Measurements from ENCODE around the gene COMMD6.

The COMMD6 gene

DNA sequence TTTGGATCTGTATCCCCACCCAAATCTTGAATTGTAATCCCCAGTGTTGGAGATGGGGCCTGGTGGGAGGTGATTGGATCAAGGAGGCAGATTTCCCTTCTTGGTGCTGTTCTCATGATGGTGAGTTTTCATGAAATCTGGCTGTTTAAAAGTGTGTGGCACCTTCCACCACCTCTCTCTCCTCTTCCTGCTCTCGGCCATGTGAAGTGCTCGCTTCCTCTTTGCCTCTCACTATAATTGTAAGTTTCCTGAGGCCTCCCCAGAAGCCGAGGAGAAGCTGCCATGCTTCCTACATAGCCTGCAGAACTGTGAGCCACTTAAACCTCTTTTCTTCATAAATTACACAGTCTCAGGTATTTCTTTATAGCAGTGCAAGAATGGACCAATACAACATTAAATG lies 15.7 kb downstream of the COMMD6 start:
- DNase-seq, result no peak

DNA sequence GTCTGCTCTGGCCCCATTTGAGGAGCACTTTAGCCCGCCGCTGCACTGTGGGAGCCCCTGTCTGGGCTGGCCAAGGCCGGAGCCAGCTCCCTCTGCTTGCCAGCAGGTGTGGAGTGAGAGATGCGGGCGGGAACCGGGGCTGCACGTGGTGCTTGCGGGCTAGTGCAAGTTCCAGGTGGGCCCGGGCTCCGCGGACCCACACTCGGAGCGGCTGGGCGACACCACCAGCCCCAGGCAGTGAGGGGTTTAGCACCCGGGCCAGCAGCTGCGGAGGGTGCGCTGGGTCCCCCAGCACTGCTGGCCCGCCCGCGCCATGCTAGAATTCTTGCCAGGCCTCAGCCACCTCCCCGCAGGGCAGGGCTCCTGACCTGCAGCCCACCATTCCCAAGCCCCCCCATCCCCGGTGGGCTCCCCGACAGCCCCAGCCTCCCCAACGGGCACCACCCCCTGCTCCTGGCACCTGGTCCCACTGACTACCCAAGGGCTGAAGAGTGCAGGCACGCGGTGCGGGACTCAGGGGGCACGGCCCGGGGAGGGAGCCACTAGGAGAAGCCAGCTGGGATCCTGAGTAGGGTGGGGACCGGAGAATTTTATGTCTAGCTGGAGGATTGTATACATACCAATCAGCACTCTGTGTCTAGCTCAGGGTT lies 19.1 kb downstream of the COMMD6 start:
- DNase-seq, result no peak

DNA sequence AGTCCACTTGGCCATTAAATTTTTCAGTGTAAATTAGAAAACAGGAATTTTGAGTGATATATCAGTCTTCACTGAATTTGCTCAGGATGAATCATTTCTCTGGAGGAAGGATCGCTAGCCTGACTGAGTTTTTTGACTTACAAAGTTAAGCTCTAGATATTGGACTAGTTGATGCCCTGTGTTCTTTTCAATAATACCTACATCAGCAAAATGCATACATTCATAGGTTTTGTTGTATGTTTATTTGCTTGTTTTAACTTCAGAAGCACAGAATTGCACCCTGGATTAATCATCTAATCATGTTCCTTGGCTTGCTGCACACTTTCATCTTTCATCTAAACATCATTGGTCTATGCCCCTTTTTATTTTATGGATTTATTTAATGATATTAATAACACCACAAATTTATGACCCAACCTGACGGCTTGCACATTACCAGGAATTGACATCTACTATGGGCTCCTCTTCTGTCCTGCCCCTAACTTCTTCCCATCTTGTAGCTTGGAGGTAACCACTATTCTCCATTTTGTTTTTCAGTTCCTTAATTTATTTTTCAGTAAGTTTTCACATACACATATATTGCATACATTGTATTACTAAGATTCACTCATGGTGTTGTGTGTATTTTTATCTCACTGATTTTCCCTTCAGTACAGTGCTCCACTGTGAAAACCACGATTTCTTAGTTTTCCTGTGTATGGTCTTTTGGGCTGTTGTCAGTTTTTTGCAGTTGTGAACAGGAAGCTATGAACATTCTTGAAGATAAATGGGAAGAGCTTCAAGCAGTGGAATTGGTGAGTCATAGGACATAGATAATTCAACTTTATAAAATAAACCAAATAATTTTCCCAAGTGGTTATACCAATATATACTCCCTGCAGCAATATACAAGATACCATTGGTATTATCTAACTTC lies 23.3 kb downstream of the COMMD6 start:
- no peak for DNase-seq

DNA sequence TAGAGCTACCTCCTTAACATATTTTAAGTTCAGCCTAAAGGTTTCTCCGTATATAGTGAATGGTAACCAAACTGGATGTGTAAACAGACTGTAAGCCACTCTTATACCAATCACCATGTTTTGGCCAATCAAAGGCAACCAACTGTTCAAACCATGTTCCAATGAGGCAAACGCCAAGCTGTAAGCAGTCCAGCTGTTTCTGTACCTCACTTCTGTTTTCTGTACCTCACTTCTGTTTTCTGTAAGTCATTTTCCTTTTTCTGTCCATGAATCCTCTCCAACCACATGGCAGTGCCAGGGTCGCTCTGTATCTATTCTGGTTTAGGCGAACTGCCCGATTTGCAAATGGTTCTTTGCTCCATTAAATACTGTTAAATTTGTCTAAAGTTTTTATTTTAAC lies 24.4 kb downstream of the COMMD6 start:
- no peak for DNase-seq

DNA sequence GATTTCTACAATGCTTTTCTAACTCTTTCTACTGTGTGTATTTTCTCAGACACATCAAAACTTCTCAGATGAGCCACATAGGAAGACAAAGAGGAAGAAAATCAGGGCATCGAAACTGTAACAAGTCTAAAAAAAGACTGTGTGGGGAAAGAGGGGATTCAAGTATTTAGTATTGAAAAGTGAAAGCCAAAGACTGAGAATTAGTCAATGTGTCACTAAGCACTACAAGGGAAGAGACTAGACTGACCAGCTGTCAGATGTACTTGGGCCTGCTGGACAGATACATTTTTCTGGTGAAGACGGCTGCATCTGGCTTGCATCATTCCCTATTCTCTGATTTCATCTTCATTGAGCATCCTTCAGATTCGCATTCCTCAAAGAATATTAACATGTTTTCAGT lies 25.4 kb downstream of the COMMD6 start:
- DNase-seq, result no peak

DNA sequence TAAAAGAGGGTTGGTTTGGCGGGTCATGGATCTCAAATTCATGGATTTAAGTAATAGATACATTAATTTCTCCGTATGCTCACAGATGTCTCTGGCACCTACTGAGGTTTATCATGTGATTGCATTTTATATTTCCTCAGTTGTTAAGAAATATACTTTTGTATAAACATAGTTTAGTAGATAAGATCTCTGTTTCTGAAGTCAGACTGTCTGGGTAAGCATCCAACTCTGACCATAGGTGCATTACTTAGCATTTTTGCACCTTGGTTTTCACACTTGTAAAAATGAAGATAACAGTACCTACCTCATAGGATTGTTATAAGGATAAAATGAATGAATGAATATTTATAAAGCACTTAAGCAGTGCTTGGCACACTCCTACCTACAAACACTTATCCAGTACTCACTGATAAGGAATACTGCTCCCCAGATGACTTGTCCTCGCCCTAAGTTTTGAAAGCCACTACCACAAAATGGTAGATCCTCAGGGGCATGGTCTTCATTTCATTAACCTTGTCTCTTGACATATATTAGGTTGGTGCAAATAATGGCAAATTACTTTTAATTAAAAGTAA lies 26.5 kb downstream of the COMMD6 start:
- DNase-seq, result no peak

DNA sequence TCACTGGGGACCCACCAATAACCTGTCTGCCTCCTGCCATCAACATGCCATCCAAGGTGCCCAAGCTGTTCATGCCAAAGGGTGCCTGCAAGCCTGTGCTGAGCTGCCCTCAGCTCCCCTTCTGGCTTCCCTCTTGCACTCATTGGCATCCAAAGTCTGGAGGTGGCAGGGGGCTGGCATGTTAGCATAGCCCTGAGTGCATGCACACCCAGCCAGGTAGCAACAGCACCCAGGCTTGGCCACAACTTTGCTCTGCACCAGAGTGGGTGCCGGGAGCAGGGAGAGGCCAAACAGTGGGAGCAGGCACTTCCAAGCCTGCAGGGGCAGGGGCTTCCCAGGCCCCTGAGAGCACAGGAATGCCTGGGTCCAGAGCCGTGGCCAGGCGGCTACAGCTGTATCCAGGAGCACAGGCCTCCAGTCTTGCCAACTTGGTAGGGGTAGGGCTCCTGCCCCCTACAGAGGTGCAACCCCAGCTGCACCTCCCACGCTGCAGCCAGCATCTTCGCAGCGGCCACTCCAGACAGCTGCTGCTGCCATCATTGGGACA lies 29.6 kb downstream of the COMMD6 start:
- no peak for DNase-seq

DNA sequence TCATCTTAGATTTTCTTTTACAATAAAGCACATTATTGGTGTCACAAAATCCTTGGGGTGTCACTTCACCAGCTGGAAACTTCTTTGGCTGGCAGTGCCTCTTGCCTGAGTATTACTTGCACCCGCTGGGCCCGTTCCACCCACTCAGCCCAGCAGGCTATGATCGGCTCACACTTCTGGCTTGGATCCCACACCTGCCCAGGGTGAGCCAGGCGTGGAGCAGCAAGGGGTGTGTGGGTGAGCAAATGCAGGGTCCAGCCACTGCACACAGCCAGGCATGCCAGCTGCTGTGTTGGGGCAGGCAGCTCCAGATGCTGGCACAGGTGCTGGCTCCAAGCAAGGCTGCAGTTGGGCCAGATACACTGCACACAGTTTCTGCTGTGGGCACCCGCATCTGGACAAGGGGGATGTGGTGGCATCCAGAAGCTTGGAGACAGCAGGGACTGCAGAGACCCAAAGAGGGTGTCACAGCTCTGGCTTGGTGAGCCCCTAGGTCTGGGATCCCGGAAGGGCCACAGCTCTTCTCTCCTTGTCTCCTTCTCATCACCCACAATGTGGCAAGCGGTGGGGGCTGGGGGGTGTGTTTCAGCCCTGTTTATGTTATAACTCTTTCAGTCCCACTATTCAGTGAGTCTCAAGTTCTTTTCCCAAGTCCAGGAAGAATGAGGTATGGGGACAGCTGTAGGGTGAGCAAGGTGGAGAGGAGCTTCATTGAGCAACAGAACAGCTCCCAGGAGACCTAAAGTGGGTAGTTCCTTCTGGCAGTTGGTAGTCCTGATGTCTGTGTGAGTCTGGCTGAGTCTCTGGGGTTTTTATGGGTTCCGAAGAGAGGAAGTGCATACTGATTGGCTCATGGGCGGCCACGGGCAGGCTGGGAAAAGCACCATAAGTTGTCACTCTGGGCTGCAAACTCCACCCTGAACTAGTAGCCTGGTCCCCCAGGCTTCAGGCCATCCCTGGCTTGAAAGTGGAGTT lies 30.3 kb downstream of the COMMD6 start:
- DNase-seq, result no peak

DNA sequence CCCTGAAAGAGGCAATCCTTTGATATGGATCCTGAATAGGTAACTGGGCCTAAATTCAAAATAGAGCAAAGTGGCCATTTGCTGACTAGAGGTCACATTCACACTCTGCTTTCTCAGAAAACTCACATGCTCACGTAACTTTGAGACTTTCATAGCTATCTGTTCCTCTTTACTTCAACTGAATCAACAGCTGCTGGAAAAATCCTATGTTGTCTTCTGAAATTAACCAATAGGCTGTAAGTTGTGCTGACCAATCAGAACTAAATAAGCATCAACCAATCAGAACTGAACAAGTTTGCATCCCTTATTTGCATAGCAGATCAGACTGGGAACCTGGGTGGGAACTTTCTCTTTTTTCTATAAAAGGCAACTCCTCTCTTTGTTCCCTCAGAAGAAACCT lies 31.6 kb downstream of the COMMD6 start:
- no peak for DNase-seq

DNA sequence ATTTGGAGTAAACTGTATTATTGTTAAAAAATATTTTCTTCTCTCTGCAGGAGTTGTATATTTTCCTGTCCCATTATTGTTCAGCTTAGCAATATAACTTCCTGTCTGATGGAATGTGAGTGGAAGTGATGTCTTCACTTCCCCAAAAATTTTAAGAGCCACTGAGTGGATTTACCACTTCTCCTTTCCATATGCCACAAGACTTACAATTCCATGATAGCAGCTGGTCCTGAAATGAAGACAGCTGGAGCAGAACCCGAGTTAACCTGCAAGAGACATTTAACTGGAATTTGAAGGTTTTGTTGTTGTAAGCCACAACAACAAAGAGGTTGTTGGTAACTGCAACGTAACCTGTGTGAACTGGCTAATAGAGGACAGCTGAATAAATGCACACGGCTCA lies 32.3 kb downstream of the COMMD6 start:
- DNase-seq, result no peak

DNA sequence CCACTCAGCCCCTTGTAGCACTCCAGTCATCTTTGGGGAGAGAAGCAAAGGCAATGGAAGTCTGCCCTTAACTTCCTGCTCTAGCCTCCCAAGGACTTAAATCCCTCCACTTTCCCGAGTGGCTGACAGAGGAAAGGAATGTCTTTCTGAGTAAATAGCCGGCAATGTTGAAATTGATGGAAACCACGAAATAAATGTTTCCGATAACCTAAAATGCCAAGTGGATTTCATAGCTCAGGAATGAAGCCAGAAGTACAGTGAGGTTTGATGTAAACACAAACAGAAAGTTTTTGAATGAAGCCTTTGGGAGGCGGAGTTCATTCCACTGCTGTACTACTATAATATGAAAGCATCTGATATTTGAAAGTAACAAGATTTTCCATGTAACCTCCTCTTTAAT lies 41.7 kb downstream of the COMMD6 start:
- DNase-seq, result no peak

DNA sequence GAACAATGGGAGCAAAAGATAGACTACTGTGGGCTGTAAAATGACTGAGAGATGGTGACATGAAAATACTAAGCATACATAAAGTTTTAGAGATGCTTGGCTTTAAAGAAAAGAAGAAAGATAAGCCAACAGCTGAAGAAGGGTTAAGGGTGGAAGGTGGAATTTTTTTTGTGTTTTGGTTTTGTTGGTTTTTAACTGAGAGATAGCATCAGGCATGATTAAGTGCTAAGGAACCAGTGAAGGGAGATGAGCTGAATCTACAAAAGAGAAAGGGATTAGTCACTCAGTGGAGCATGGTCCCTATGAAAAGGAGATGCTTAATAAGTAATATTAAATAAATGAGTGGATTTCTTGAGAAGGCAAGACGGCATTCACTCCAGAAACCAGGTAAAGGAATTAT lies 43.1 kb downstream of the COMMD6 start:
- DNase-seq, result no peak

DNA sequence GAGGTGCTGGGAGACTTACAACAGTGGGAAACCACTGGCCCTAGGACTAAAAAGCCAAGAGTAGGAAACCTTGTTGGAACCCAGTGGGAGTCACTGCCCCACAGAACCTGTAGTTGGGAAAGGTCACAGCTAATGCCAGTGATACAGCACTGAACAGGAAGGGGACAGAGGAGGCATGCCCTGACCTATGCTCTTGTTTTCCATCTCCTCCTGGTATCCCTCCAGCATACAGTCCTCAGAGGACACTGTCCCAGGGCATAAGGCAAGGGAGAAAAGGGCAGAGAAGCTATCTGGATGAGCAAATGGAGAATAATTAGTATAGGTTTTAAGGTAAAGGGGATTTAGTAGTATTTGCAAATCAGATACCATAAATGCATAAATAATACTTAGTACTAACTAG lies 44.5 kb downstream of the COMMD6 start:
- no peak for DNase-seq

DNA sequence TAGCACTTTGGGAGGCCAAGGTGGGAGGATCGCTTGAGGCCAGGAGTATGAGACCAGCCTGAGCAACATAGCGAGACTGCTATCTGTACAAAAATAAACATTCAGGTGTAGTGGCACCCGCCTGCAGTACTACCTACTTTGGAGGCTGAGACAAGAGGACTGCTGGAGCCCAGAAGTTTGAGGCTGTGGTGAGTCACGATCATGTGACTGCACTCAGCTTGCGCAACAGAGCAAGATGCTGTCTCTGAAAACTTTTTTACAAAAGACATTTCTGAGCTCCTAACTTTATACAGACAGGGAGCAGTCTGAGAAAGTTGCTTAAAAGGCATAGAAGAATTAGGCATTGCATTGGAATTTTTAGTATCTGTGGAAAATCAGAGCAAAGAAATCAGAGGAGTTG lies 45.3 kb downstream of the COMMD6 start:
- DNase-seq, result no peak

DNA sequence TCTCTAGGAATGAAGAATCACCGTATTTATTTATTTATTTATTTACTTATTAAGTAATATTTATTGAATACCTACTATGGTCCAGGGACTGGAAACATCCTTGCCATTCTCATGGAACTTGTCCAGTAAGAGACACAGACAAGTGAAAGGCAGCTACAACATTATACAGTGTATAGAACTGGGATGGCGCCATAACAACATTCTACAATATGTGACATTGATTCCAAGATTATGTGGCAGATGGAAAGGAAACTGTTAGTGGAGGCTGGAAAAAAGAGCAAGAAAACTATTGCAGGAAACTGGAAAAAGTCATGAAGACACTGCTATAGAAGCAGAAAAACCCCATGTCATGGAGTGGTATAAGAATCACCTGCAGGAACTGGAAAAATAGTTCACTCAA lies 46.3 kb downstream of the COMMD6 start:
- DNase-seq, result no peak

DNA sequence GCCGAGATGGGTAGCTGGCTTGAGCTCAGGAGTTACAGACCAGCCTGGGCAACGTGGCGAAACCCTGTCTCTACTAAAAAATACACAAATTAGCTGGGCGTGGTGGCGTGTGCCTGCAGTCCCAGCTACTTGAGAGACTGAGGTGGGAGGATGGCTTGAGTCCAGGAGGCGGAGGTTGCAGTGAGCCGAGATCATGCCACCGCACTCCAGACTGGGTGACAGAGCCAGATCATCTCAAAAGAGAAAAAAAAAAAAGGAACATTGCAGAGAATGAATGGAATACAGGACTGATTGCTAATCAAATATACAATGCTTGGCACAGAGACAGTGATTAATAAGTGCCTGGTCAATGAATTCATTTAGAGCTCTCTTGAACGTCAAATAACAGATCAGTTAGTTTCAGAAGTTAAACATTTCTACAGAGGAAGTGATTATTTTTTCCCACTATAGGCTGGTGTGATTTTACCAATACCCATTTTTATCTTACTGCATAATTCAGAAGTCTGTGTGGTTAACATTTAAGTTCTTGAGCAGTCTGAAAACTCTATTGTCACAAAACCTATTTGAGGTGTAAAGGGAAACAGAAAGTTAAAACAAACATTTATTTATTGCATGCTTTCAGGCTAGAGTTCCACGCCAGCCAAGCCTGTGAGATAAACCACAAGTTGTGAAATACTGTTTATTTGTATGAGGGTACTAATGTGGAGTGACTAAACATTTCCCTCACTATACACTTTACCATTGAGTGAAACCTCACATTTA lies 48.0 kb downstream of the COMMD6 start:
- DNase-seq, result no peak

DNA sequence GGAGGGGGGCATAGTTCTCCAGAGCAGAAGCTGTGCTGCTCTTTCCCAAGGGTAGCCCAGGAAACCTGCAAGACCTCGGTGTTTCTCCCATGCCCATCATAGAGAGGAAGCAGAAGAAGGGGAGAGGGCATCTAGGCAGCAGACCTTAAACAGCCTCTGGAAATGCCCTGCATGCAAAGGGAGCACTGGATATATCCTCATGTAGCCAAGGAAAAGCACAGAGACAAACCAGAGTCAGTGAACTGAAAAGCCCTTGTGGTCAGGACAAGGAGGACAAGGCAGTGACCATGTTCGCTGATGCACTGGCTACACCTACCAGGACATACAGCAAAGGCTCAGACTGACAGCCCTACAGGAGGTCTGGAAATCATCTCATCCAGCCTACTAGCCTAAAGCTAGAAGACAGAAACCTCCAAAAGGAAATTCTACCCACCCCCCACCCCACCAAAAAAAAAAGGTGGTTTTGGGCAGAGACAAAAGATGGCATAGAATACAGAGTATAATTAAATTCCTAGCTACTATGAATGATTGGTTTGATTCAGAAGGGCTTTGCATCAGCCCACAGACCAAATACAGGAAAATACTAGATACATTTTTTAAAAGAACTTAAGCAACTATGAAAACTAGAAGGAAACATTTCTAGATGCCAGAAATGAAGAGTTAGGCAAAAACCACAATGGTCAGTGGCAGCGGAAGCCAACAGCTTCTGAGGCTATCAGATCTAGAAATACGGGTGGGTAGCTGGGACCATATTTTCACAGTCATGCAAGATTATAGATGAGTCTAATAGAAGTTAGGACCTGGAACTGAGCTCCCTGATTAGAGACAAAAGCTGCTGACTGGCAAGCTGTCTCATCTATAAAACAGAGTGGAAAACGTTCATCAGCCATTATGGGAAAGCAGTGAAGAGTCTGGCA lies 51.2 kb downstream of the COMMD6 start:
- no peak for DNase-seq

DNA sequence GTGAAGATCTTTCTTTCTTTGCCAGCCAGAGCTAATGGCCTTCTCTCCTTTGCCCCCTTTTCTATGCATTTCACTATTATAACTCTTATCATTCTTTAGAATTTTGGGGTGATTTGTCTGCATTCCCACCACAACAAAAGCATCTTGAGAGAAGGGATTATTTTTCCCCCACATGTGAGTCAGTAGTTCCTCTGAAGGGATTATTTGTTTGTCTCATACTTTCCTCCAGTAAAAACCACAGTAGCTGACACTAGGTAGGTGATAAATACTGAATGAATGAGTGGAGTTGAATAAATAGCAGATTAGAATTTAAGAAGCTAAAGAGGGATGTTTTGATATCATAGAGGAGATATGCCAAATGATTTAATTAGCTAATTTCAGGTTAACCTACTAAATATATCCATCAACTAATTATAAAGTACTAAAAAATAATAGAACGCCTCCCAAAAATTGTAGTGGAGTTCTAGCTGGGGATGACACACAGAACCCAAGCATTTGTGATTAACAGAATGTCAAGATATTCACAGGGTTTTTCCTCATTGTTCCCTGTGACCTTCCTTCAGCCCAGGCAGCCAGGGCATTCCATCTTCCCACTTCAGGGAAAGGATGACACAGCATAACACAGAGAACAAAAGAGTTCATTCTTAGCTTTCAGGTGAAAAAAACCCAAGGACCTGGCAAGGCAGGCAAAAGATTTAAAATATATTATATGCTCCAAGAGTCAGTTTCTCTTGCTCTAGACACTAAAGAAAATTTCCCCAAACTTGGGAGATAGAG lies 52.2 kb downstream of the COMMD6 start:
- no peak for DNase-seq

DNA sequence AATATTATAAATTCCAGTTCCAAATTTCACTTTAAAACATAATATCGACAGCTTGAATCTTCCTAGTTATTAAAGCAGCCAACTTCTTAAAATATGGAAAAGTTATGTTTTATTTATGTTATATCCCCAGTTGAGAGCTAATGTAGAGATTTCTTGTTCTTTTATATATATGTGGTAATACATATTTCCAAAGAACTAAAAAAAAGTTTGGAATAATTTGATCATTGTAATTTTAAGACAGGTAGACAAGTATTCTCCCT lies 54.9 kb downstream of the COMMD6 start:
- DNase-seq, result no peak

Measured in activated naive CD4-positive, alpha-beta T cell treated with anti-CD3 and anti-CD28 coated beads, Interleukin-2, amount 50 U/mL, for 16 hours (primary cell).